Hepatocyte (in vitro differentiated cells): ENCODE results near the gene CCDC12.

Source experiments
- EZH2 ChIP-seq: fragments of 200-600 bp; sonication (generic); IDR thresholded peaks from 2 replicates; pipeline ENCODE4 v1.6.1; 2016; ENCODE audit warnings: antibody characterized with exemption, mild to moderate bottlenecking, borderline replicate concordance
- TF ChIP-seq, protein P1 (sequence below): fragments of 200-600 bp; sonication (generic); IDR thresholded peaks from 2 replicates; pipeline ENCODE4 v1.5.1; 2016; ENCODE audit warnings: antibody characterized with exemption, mild to moderate bottlenecking; ENCODE audit not compliant: poor library complexity

DNA sequence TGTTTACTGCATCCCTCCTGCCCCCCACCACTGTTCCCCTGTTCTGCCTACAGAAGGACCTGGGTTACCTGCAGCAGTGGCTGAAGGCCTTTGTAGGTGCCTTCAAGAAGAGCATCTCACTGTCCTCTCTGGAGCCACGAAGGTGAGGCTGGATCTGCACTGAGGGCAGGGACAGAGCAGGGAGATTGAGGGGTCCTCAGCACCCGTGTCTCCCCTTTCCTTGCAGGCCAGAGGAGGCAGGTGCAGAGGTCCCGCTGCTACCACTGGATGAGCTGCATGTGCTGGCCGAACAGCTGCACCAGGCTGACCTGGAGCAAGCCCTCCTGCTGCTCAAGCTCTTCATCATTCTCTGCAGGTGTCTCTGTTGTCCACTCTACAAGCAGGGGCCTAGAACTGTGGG lies 12.1 kb upstream of the CCDC12 start:
- TF ChIP-seq, protein P1, sequence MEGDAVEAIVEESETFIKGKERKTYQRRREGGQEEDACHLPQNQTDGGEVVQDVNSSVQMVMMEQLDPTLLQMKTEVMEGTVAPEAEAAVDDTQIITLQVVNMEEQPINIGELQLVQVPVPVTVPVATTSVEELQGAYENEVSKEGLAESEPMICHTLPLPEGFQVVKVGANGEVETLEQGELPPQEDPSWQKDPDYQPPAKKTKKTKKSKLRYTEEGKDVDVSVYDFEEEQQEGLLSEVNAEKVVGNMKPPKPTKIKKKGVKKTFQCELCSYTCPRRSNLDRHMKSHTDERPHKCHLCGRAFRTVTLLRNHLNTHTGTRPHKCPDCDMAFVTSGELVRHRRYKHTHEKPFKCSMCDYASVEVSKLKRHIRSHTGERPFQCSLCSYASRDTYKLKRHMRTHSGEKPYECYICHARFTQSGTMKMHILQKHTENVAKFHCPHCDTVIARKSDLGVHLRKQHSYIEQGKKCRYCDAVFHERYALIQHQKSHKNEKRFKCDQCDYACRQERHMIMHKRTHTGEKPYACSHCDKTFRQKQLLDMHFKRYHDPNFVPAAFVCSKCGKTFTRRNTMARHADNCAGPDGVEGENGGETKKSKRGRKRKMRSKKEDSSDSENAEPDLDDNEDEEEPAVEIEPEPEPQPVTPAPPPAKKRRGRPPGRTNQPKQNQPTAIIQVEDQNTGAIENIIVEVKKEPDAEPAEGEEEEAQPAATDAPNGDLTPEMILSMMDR, result no peak
- no peak for TF ChIP-seq EZH2
